ENCODE data around the gene TRAM2. TPM values are rescaled to one million over a fixed set of nuclear protein-coding genes. Genes with fewer than 3 reads are reported as not detected.

Gene TRAM2
- total and polyA plus RNA-seq, 2 of the 4 experiments (the other 2 are of a cell fraction), result 77.2 to 95.7 TPM

DNA sequence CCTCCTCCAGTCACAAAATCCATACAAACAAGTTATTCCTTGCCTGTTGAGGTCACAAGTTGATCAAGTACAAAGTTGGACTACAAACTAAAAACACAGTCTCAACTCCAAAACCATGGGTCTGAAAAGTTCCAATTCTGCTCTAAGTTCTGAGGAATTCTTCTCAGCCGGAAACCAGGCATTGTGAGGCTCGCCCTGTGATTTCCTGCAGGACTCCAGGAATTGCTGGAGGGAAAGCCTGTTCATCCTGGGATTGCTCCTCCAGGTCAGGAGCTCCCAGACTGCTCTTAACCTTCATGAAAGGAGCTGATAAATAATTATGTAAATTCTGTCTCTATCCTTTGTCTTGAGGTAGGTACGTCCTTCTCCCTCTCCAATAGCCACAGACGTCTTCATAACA lies 8.5 kb downstream of the TRAM2 start:
- no peak overlapping the region for H2AK9ac ChIP-seq (replicated peaks; ENCODE audit: low read depth, low read length, poor library complexity)
- 0 out of 2 replicates have a peak overlapping the region, but pooled peaks have one; percentile 33 for H3K27ac ChIP-seq (ENCODE audit: insufficient read depth, low read length)
- H2BK20ac ChIP-seq (ENCODE audit: low read depth, low read length), result 0 out of 2 replicates have a peak overlapping the region, but pooled peaks have one; percentile 24
- H3K9me1 ChIP-seq (ENCODE audit: insufficient read depth, low read length), result peaks cover 52% of the 10 kb centered on the region
- peaks cover 4% of the 10 kb centered on the region; the same call in 1 of the 2 replicates for H3K36me3 ChIP-seq (ENCODE audit: control insufficient read depth, insufficient read depth, low read length)
- no peaks in the 10 kb centered on the region for H3K27me3 ChIP-seq (ENCODE audit: control insufficient read depth, insufficient read depth, low read length)
- peak overlapping the region; percentile 23; the same call in 1 of the 2 replicates for H2BK120ac ChIP-seq (ENCODE audit: low read depth, low read length)
- CTCF ChIA-PET, result interaction anchor here (0.8 kb wide), 1 partner anchor 152 kb away, joined by 3 read pairs; no protein-coding TSS in a partner anchor
- H4K5ac ChIP-seq (ENCODE audit: low read depth, low read length), result peak overlapping the region; percentile 3; the same call in 1 of the 2 replicates
- H3K4ac ChIP-seq (ENCODE audit: low read depth, low read length), result peak overlapping the region; percentile 17; the same call in 1 of the 2 replicates
- no peak overlapping the region; the same call in 2 of the 3 replicates for H2BK15ac ChIP-seq (ENCODE audit: low read depth, low read length)
- H2AFZ ChIP-seq (replicated peaks; ENCODE audit: low read length, poor library complexity), result no peak overlapping the region
- H3K23ac ChIP-seq (ENCODE audit: low read depth, low read length), result peak overlapping the region; percentile 25
- 100% methylated on average over 1 of the region's 4 CpGs; no CpG with 5 or more reads in 1 of the 2 experiments for WGBS, 2 experiments (ENCODE audit: extremely low coverage in 2 of 2, insufficient read length in 1 of 2)
- peak overlapping the region; percentile 32; the same call in 1 of the 2 replicates for H3K56ac ChIP-seq (ENCODE audit: extremely low read depth, insufficient read depth, low read length)
- peak overlapping the region; percentile 27; the same call in 1 of the 2 replicates for H4K91ac ChIP-seq (ENCODE audit: insufficient read depth, low read depth, low read length)
- POLR2A ChIA-PET (ENCODE audit: unreplicated experiment), result no interaction called here
- no peak for ATAC-seq (ENCODE audit: low read depth)
- H3K9ac ChIP-seq (ENCODE audit: low read depth, low read length), result no peak overlapping the region
- H4K20me1 ChIP-seq (ENCODE audit: insufficient read depth, low read length), result peaks cover 74% of the 10 kb centered on the region
- no peak for DNase-seq
- H3K14ac ChIP-seq (replicated peaks; ENCODE audit: low read depth, low read length), result peak overlapping the region; percentile 49; the same call in 1 of the 2 replicates
- H3K79me1 ChIP-seq (ENCODE audit: low read depth in 1 of 2, low read length in 2 of 2), result peaks cover 6 to 78% of the 10 kb centered on the region in 2 experiments; a peak in 3 of 4 replicates
- peak overlapping the region; percentile 7; the same call in 1 of the 2 replicates for H3K18ac ChIP-seq (ENCODE audit: low read depth, low read length)
- dilution Hi-C loops (cut with HindIII; ENCODE audit: low sequenced_read_pairs, unreplicated experiment), result no loop called here
- peak overlapping the region; percentile 94 for H2BK5ac ChIP-seq (ENCODE audit: low read depth, low read length, poor library complexity, severe bottlenecking)
- H3K4me1 ChIP-seq (ENCODE audit: control insufficient read depth, insufficient read depth, low read length), result peaks cover 46% of the 10 kb centered on the region
- peak overlapping the region in 1 of 2 experiments; percentile 55; a peak in 1 of 4 replicates for H4K8ac ChIP-seq (ENCODE audit: low read depth in 2 of 2, low read length in 2 of 2)
- peak overlapping the region; percentile 3; the same call in 1 of the 2 replicates for H3K4me2 ChIP-seq (ENCODE audit: low read depth, low read length)
- no TSS peak for BruUV-seq (replicated peaks)
- in situ Hi-C loops (cut with MboI; ENCODE audit: low sequenced_read_pairs), result no loop called here
- peak overlapping the region; percentile 24; the same call in 1 of the 2 replicates for H2AK5ac ChIP-seq (ENCODE audit: low read depth, low read length)
- no peaks in the 10 kb centered on the region for H3K9me3 ChIP-seq (ENCODE audit: control insufficient read depth, insufficient read depth, low read length)
- intact Hi-C loops (cut with micrococcal nuclease), result no loop called here
- H3K4me3 ChIP-seq (ENCODE audit: insufficient read depth, low read depth, low read length), result no peak overlapping the region
- no peak for TF ChIP-seq BHLHE40 (IDR thresholded peaks at IDR 0.05; ENCODE audit: low read depth, low read length)
- TF ChIP-seq CEBPB (IDR thresholded peaks at IDR 0.05; ENCODE audit: low read depth, low read length), result no peak
- no peak for TF ChIP-seq MXI1 (IDR thresholded peaks at IDR 0.05; ENCODE audit: borderline replicate concordance, low read depth, low read length)
- TF ChIP-seq RAD21 (IDR thresholded peaks at IDR 0.05; ENCODE audit: low read length), result no peak
- TF ChIP-seq, protein P1, sequence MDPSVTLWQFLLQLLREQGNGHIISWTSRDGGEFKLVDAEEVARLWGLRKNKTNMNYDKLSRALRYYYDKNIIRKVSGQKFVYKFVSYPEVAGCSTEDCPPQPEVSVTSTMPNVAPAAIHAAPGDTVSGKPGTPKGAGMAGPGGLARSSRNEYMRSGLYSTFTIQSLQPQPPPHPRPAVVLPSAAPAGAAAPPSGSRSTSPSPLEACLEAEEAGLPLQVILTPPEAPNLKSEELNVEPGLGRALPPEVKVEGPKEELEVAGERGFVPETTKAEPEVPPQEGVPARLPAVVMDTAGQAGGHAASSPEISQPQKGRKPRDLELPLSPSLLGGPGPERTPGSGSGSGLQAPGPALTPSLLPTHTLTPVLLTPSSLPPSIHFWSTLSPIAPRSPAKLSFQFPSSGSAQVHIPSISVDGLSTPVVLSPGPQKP (IDR thresholded peaks at IDR 0.05; ENCODE audit: borderline replicate concordance, low read depth, low read length), result no peak
- TF ChIP-seq POLR2A (IDR thresholded peaks at IDR 0.05; ENCODE audit: low read depth, low read length), result no peak
- no peak for TF ChIP-seq SMC3 (IDR thresholded peaks at IDR 0.05; ENCODE audit: low read depth, low read length)
- no peak for TF ChIP-seq RFX5 (IDR thresholded peaks at IDR 0.05; ENCODE audit: low read depth, low read length)
- TF ChIP-seq, protein P2, sequence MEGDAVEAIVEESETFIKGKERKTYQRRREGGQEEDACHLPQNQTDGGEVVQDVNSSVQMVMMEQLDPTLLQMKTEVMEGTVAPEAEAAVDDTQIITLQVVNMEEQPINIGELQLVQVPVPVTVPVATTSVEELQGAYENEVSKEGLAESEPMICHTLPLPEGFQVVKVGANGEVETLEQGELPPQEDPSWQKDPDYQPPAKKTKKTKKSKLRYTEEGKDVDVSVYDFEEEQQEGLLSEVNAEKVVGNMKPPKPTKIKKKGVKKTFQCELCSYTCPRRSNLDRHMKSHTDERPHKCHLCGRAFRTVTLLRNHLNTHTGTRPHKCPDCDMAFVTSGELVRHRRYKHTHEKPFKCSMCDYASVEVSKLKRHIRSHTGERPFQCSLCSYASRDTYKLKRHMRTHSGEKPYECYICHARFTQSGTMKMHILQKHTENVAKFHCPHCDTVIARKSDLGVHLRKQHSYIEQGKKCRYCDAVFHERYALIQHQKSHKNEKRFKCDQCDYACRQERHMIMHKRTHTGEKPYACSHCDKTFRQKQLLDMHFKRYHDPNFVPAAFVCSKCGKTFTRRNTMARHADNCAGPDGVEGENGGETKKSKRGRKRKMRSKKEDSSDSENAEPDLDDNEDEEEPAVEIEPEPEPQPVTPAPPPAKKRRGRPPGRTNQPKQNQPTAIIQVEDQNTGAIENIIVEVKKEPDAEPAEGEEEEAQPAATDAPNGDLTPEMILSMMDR (conservative IDR thresholded peaks at IDR 0.05; ENCODE audit: low read depth, low read length), result no peak
- no peak for TF ChIP-seq RCOR1 (IDR thresholded peaks at IDR 0.05; ENCODE audit: insufficient replicate concordance, low read length)
- TF ChIP-seq FOS (IDR thresholded peaks at IDR 0.05; ENCODE audit: low read depth, low read length), result no peak
- TF ChIP-seq NFE2L2 (IDR thresholded peaks at IDR 0.05; ENCODE audit: low read depth, low read length), result no peak
- TF ChIP-seq, protein P3, sequence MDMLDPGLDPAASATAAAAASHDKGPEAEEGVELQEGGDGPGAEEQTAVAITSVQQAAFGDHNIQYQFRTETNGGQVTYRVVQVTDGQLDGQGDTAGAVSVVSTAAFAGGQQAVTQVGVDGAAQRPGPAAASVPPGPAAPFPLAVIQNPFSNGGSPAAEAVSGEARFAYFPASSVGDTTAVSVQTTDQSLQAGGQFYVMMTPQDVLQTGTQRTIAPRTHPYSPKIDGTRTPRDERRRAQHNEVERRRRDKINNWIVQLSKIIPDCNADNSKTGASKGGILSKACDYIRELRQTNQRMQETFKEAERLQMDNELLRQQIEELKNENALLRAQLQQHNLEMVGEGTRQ (IDR thresholded peaks at IDR 0.05; ENCODE audit: low read depth, low read length), result no peak
- TF ChIP-seq MAFK (IDR thresholded peaks at IDR 0.05; ENCODE audit: low read depth, low read length), result no peak
- no peak for TF ChIP-seq CHD1 (IDR thresholded peaks at IDR 0.05; ENCODE audit: low read depth, low read length)

Data from IMR-90 (cell line).